ENCODE results near the gene NKX2-8. TPM values are rescaled to one million over a fixed set of nuclear protein-coding genes. Genes with fewer than 3 reads are reported as not detected.

Gene NKX2-8
- not detected in 2 replicates for total RNA-seq
- not detected in 2 replicates for polyA plus RNA-seq
- not detected in 2 replicates for polyA plus RNA-seq (2012)
- polyA minus RNA-seq (ENCODE audit: low replicate concordance), result not detected in 2 replicates

- peak within 1 kb of the TSS; percentile 55 for H2AFZ ChIP-seq (ENCODE audit: low read length)
- TF ChIP-seq, protein P1, sequence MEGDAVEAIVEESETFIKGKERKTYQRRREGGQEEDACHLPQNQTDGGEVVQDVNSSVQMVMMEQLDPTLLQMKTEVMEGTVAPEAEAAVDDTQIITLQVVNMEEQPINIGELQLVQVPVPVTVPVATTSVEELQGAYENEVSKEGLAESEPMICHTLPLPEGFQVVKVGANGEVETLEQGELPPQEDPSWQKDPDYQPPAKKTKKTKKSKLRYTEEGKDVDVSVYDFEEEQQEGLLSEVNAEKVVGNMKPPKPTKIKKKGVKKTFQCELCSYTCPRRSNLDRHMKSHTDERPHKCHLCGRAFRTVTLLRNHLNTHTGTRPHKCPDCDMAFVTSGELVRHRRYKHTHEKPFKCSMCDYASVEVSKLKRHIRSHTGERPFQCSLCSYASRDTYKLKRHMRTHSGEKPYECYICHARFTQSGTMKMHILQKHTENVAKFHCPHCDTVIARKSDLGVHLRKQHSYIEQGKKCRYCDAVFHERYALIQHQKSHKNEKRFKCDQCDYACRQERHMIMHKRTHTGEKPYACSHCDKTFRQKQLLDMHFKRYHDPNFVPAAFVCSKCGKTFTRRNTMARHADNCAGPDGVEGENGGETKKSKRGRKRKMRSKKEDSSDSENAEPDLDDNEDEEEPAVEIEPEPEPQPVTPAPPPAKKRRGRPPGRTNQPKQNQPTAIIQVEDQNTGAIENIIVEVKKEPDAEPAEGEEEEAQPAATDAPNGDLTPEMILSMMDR (conservative IDR thresholded peaks at IDR 0.05 in 1 of 2, IDR thresholded peaks at IDR 0.05 in 1 of 2; ENCODE audit: low read depth in 1 of 2, low read length in 2 of 2), result no peak
- no peak for TF ChIP-seq EZH2 (IDR thresholded peaks at IDR 0.05; ENCODE audit: low read length, missing control alignments)
- H3K4me2 ChIP-seq (ENCODE audit: extremely low read depth, insufficient read depth, low read length), result peak within 1 kb of the TSS; percentile 78
- H3K27ac ChIP-seq (ENCODE audit: insufficient read depth, low read length), result no peak within 1 kb of the TSS
- H4K20me1 ChIP-seq (ENCODE audit: control insufficient read depth, extremely low read depth, insufficient read depth, low read length), result no peaks in the 10 kb centered on the region
- H3K9ac ChIP-seq (ENCODE audit: insufficient read depth, low read length), result no peak within 1 kb of the TSS
- no peaks in the 10 kb centered on the region for H3K9me3 ChIP-seq (ENCODE audit: control insufficient read depth, insufficient read depth, low read depth, low read length)
- no peaks in the 10 kb centered on the region for H3K36me3 ChIP-seq (ENCODE audit: control insufficient read depth, insufficient read depth, low read length)
- peaks cover 4% of the 10 kb centered on the region for H3K4me1 ChIP-seq (ENCODE audit: control insufficient read depth, extremely low read depth, insufficient read depth, low read length)
- peaks cover 48% of the 10 kb centered on the region for H3K27me3 ChIP-seq (ENCODE audit: control insufficient read depth, insufficient read depth, low read length)
- no peak for DNase-seq (ENCODE audit: low read depth in 2 of 2)
- H3K79me2 ChIP-seq (ENCODE audit: control insufficient read depth, insufficient read depth, low read length), result no peaks in the 10 kb centered on the region
- peak within 1 kb of the TSS; percentile 32 to 48 (median 40) for H3K4me3 ChIP-seq (replicated peaks in 1 of 4; ENCODE audit: control extremely low read depth in 1 of 4, insufficient read depth in 1 of 4, low read depth in 3 of 4, low read length in 4 of 4)
These were observed at the start of gene NKX2-8 for GRCh38 chr14:36582011-36582873. Gene NKX2-8 (minus strand): TSS chr14:36582614. CDS start chr14:36582389, 225 bp downstream.

GRCh38 chr14:36627981-36628380 lies 45.6 kb upstream of the NKX2-8 start:
- no peaks in the 10 kb centered on the region for H3K9me3 ChIP-seq (ENCODE audit: control insufficient read depth, insufficient read depth, low read depth, low read length)
- no peak overlapping the region for H3K4me3 ChIP-seq (replicated peaks in 1 of 4; ENCODE audit: control extremely low read depth in 1 of 4, insufficient read depth in 1 of 4, low read depth in 3 of 4, low read length in 4 of 4)
- no peak overlapping the region for H3K4me2 ChIP-seq (ENCODE audit: extremely low read depth, insufficient read depth, low read length)
- H2AFZ ChIP-seq (ENCODE audit: low read length), result no peak overlapping the region
- no peak overlapping the region for H3K27ac ChIP-seq (ENCODE audit: insufficient read depth, low read length)
- no peaks in the 10 kb centered on the region for H3K79me2 ChIP-seq (ENCODE audit: control insufficient read depth, insufficient read depth, low read length)
- no peaks in the 10 kb centered on the region for H3K27me3 ChIP-seq (ENCODE audit: control insufficient read depth, insufficient read depth, low read length)
- no peak overlapping the region for H3K9ac ChIP-seq (ENCODE audit: insufficient read depth, low read length)
- no peaks in the 10 kb centered on the region for H3K36me3 ChIP-seq (ENCODE audit: control insufficient read depth, insufficient read depth, low read length)
- DNase-seq (ENCODE audit: low read depth in 2 of 2), result no peak
- H4K20me1 ChIP-seq (ENCODE audit: control insufficient read depth, extremely low read depth, insufficient read depth, low read length), result no peaks in the 10 kb centered on the region
- TF ChIP-seq, protein P1 (conservative IDR thresholded peaks at IDR 0.05 in 1 of 2, IDR thresholded peaks at IDR 0.05 in 1 of 2; ENCODE audit: low read depth in 1 of 2, low read length in 2 of 2), result no peak
- TF ChIP-seq EZH2 (IDR thresholded peaks at IDR 0.05; ENCODE audit: low read length, missing control alignments), result no peak
- no peaks in the 10 kb centered on the region for H3K4me1 ChIP-seq (ENCODE audit: control insufficient read depth, extremely low read depth, insufficient read depth, low read length)

DNA sequence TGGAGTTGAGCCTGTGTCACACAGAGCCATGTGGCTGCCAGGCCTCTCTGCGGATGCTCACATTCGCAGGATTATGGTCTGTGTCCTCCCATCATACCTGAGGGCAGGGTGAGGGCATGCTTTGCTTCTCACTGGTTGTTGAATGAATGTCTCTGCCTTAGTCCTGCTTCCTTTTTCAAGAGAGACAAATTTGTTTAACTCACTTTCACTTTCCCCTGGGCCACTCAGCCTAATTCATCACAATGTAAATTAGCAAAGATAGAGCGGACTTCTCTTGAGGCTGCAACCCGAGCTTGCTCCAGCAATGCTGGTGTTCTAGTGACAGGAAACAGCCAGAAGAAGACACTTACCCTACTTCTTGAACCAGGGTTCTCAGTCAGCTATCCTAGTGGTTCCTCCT lies 43.7 kb upstream of the NKX2-8 start:
- Histone ChIP-seq H3K9me3 (ENCODE audit: control insufficient read depth, insufficient read depth, low read depth, low read length) (no peaks in the 10 kb centered on the region), H3K4me3 (replicated peaks in 1 of 4; ENCODE audit: control extremely low read depth in 1 of 4, insufficient read depth in 1 of 4, low read depth in 3 of 4, low read length in 4 of 4) (no peak overlapping the region), H3K4me2 (ENCODE audit: extremely low read depth, insufficient read depth, low read length) (no peak overlapping the region), H4K20me1 (ENCODE audit: control insufficient read depth, extremely low read depth, insufficient read depth, low read length) (no peaks in the 10 kb centered on the region), H3K79me2 (ENCODE audit: control insufficient read depth, insufficient read depth, low read length) (no peaks in the 10 kb centered on the region), H3K27ac (ENCODE audit: insufficient read depth, low read length) (no peak overlapping the region), H3K4me1 (ENCODE audit: control insufficient read depth, extremely low read depth, insufficient read depth, low read length) (no peaks in the 10 kb centered on the region), H3K36me3 (ENCODE audit: control insufficient read depth, insufficient read depth, low read length) (no peaks in the 10 kb centered on the region), H2AFZ (ENCODE audit: low read length) (no peak overlapping the region), H3K9ac (ENCODE audit: insufficient read depth, low read length) (no peak overlapping the region), H3K27me3 (ENCODE audit: control insufficient read depth, insufficient read depth, low read length) (no peaks in the 10 kb centered on the region)
- TF ChIP-seq, protein P1 (conservative IDR thresholded peaks at IDR 0.05 in 1 of 2, IDR thresholded peaks at IDR 0.05 in 1 of 2; ENCODE audit: low read depth in 1 of 2, low read length in 2 of 2), result no peak
- TF ChIP-seq EZH2 (IDR thresholded peaks at IDR 0.05; ENCODE audit: low read length, missing control alignments), result no peak
- no peak for DNase-seq (ENCODE audit: low read depth in 2 of 2)

All from fibroblast of lung (primary cell).